ENCODE measurements around the gene FCHSD1. TPM values are rescaled to one million over a fixed set of nuclear protein-coding genes. Genes with fewer than 3 reads are reported as not detected.

Gene FCHSD1
- total RNA-seq, 1 experiment from 2014 or later = 41.4 TPM

GRCh38 chr5:141618030-141618803 lies 33.0 kb downstream of the FCHSD1 start:
- BruUV-seq (replicated peaks) = no TSS peak
- Mint-ChIP-seq H3K27me3 (ENCODE audit: unreplicated experiment) (no peaks in the 10 kb centered on the region), H3K9me3 (ENCODE audit: low read depth, unreplicated experiment) (no peaks in the 10 kb centered on the region), H3K4me1 (ENCODE audit: low read depth, unreplicated experiment) (peaks cover 23% of the 10 kb centered on the region), H3K27ac (ENCODE audit: unreplicated experiment) (peak overlapping the region; percentile 95), H3K36me3 (ENCODE audit: insufficient read depth, unreplicated experiment) (peaks cover 48% of the 10 kb centered on the region), H3K4me3 (ENCODE audit: low read depth, unreplicated experiment) (peak overlapping the region; percentile 84)
- CTCF ChIA-PET = interaction anchor here (0.5 to 6.1 kb wide), 24 partner anchors 9 to 1235 kb away, joined by 3 to 133 read pairs (median 4); partner anchors contain the start of genes HDAC3, PCDHB14, PCDHGB7 and RELL2
- peak; percentile 89 for DNase-seq
- intact Hi-C loops (cut with micrococcal nuclease; ENCODE audit: unreplicated experiment) = loop anchor here (1.0 to 5.0 kb wide), 2 partner anchors 14 to 36 kb away; no protein-coding TSS in a partner anchor
- TF ChIP-seq CTCF (IDR thresholded peaks at IDR 0.05; ENCODE audit: unreplicated experiment) = no peak

DNA sequence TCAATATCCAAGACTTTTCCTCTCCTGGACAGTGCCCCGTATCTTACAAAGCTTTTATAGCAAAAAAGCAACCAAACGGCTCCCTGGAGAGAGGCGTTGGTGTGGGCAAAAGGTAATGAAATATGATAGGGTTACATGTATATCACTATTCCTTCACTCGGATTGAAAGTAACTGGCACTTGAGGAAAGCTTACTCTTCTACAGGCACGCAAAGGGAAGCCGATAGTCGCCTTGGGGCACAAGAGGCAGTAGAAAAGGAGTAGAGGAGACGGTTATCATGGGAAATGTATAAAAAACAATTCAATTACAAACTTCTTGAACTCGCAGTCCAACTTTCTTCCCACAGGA lies 33.6 kb downstream of the FCHSD1 start:
- DNase-seq = no peak
- BruUV-seq (replicated peaks) = TSS peak; percentile 49
- H3K4me1 Mint-ChIP-seq (ENCODE audit: low read depth, unreplicated experiment) = peaks cover 29% of the 10 kb centered on the region
- H3K9me3 Mint-ChIP-seq (ENCODE audit: low read depth, unreplicated experiment) = no peaks in the 10 kb centered on the region
- CTCF ChIA-PET = interaction anchor here (0.5 to 6.1 kb wide), 6 partner anchors 19 to 1234 kb away, joined by 3 to 133 read pairs (median 3); partner anchors contain the start of genes HDAC3 and RELL2
- TF ChIP-seq CTCF (IDR thresholded peaks at IDR 0.05; ENCODE audit: unreplicated experiment) = no peak
- peaks cover 45% of the 10 kb centered on the region for H3K36me3 Mint-ChIP-seq (ENCODE audit: insufficient read depth, unreplicated experiment)
- peak overlapping the region; percentile 84 for H3K4me3 Mint-ChIP-seq (ENCODE audit: low read depth, unreplicated experiment)
- H3K27me3 Mint-ChIP-seq (ENCODE audit: unreplicated experiment) = no peaks in the 10 kb centered on the region
- H3K27ac Mint-ChIP-seq (ENCODE audit: unreplicated experiment) = peak overlapping the region; percentile 95
- intact Hi-C loops (cut with micrococcal nuclease; ENCODE audit: unreplicated experiment) = loop anchor here (1.0 to 5.0 kb wide), 2 partner anchors 13 to 35 kb away; no protein-coding TSS in a partner anchor

- H3K9me3 Mint-ChIP-seq (ENCODE audit: low read depth, unreplicated experiment) = no peaks in the 10 kb centered on the region
- no TSS peak for BruUV-seq (replicated peaks)
- H3K4me3 Mint-ChIP-seq (ENCODE audit: low read depth, unreplicated experiment) = peak overlapping the region; percentile 84
- CTCF ChIA-PET = interaction anchor here (0.6 to 6.1 kb wide), 3 partner anchors 25 to 53 kb away, joined by 3 to 133 read pairs (median 6); no protein-coding TSS in a partner anchor
- H3K27me3 Mint-ChIP-seq (ENCODE audit: unreplicated experiment) = no peaks in the 10 kb centered on the region
- intact Hi-C loops (cut with micrococcal nuclease; ENCODE audit: unreplicated experiment) = loop anchor here (5.0 kb wide), 1 partner anchor 35 kb away; no protein-coding TSS in a partner anchor
- peak overlapping the region; percentile 95 for H3K27ac Mint-ChIP-seq (ENCODE audit: unreplicated experiment)
- TF ChIP-seq CTCF (IDR thresholded peaks at IDR 0.05; ENCODE audit: unreplicated experiment) = no peak
- no peak for DNase-seq
- H3K36me3 Mint-ChIP-seq (ENCODE audit: insufficient read depth, unreplicated experiment) = peaks cover 42% of the 10 kb centered on the region
- H3K4me1 Mint-ChIP-seq (ENCODE audit: low read depth, unreplicated experiment) = peaks cover 29% of the 10 kb centered on the region
Observed at GRCh38 chr5:141617128-141617527, 34.1 kb downstream of the FCHSD1 start.

GRCh38 chr5:141615991-141616720 lies 35.1 kb downstream of the FCHSD1 start:
- CTCF ChIA-PET = interaction anchor here (0.7 to 6.1 kb wide), 4 partner anchors 14 to 52 kb away, joined by 3 to 133 read pairs (median 6); partner anchors contain the start of genes HDAC3 and RELL2
- no peaks in the 10 kb centered on the region for H3K27me3 Mint-ChIP-seq (ENCODE audit: unreplicated experiment)

More at GRCh38 chr5:141615991-141616720, 35.1 kb downstream of the FCHSD1 start:
- peak overlapping the region; percentile 95 for H3K27ac Mint-ChIP-seq (ENCODE audit: unreplicated experiment)
- peak overlapping the region; percentile 84 for H3K4me3 Mint-ChIP-seq (ENCODE audit: low read depth, unreplicated experiment)
- H3K36me3 Mint-ChIP-seq (ENCODE audit: insufficient read depth, unreplicated experiment) = peaks cover 37% of the 10 kb centered on the region
- H3K4me1 Mint-ChIP-seq (ENCODE audit: low read depth, unreplicated experiment) = peaks cover 35% of the 10 kb centered on the region
- intact Hi-C loops (cut with micrococcal nuclease; ENCODE audit: unreplicated experiment) = loop anchor here (5.0 kb wide), 1 partner anchor 34 kb away; no protein-coding TSS in a partner anchor
- no TSS peak for BruUV-seq (replicated peaks)
- no peak for TF ChIP-seq CTCF (IDR thresholded peaks at IDR 0.05; ENCODE audit: unreplicated experiment)
- DNase-seq = no peak
- no peaks in the 10 kb centered on the region for H3K9me3 Mint-ChIP-seq (ENCODE audit: low read depth, unreplicated experiment)
